BE2C (cell line): ENCODE results near the gene MDH2.
"Not testable (repeated sequence)": the region's sequence is repeated elsewhere in the genome, so short reads cannot be mapped to it uniquely, and the experiment has no call there.

Experiments
- DNase-seq: peaks from one replicate; pipeline ENCODE4 v3.0.0-alpha.2; 2020
- H3K27me3 ChIP-seq: fragments of 250-450 bp; sonication (Bioruptor Pico); 2 replicates; pipeline ENCODE4 v1.5.1; 2020; ENCODE audit warnings: mild to moderate bottlenecking
- H3K36me3 ChIP-seq: fragments of 250-450 bp; sonication (Bioruptor Pico); 2 replicates; pipeline ENCODE4 v1.5.1; 2020; ENCODE audit warnings: mild to moderate bottlenecking
- H3K4me1 ChIP-seq: fragments of 250-450 bp; sonication (Bioruptor Pico); 2 replicates; pipeline ENCODE4 v1.5.1; 2020
- H3K4me3 ChIP-seq: 2 replicates; pipeline ENCODE4 v1.5.1; 2011; ENCODE audit warnings: low read depth, low read length
- H3K9me3 ChIP-seq: fragments of 250-450 bp; sonication (Bioruptor Pico); 2 replicates; pipeline ENCODE4 v1.5.1; 2020
- CTCF ChIP-seq: IDR thresholded peaks from 2 replicates; pipeline ENCODE4 v1.5.1; 2012; ENCODE audit warnings: mild to moderate bottlenecking, low read depth, low read length

The MDH2 gene

GRCh38 chr7:76022026-76022780 is 25.7 kb upstream of the MDH2 start:
- DNase-seq = no peak
- peaks cover 3% of the 10 kb centered on the region; the same call in 1 of the 2 replicates for H3K36me3 ChIP-seq
- H3K9me3 ChIP-seq = no peaks in the 10 kb centered on the region
- H3K4me1 ChIP-seq = no peaks in the 10 kb centered on the region
- H3K27me3 ChIP-seq = no peaks in the 10 kb centered on the region
- no peak overlapping the region for H3K4me3 ChIP-seq
- TF ChIP-seq CTCF = no peak

- Histone ChIP-seq H3K4me1 (no peaks in the 10 kb centered on the region), H3K36me3 (peaks cover 3% of the 10 kb centered on the region; the same call in 1 of the 2 replicates), H3K27me3 (no peaks in the 10 kb centered on the region), H3K9me3 (no peaks in the 10 kb centered on the region), H3K4me3 (no peak overlapping the region)
- no peak for DNase-seq
- no peak for TF ChIP-seq CTCF
Measured at GRCh38 chr7:76023002-76023401, 24.9 kb upstream of the MDH2 start.

GRCh38 chr7:76029682-76030081 is 18.2 kb upstream of the MDH2 start:
- not testable (repeated sequence) for H3K4me3 ChIP-seq, DNase-seq, H3K36me3 ChIP-seq, H3K27me3 ChIP-seq, H3K9me3 ChIP-seq, H3K4me1 ChIP-seq

- DNase-seq = no peak
- H3K9me3 ChIP-seq = no peaks in the 10 kb centered on the region
- no peak for TF ChIP-seq CTCF
- no peaks in the 10 kb centered on the region for H3K4me1 ChIP-seq
- no peaks in the 10 kb centered on the region for H3K27me3 ChIP-seq
- H3K4me3 ChIP-seq = no peak overlapping the region
- no peaks in the 10 kb centered on the region for H3K36me3 ChIP-seq
Measured at GRCh38 chr7:76031964-76032363, 15.9 kb upstream of the MDH2 start.

- Histone ChIP-seq H3K4me1 (no peaks in the 10 kb centered on the region), H3K36me3 (no peaks in the 10 kb centered on the region; the same call in none of the 2 replicates), H3K27me3 (no peaks in the 10 kb centered on the region), H3K9me3 (no peaks in the 10 kb centered on the region), H3K4me3 (no peak overlapping the region)
- DNase-seq = no peak
- TF ChIP-seq CTCF = no peak
Measured at GRCh38 chr7:76037310-76037709, 10.6 kb upstream of the MDH2 start.

GRCh38 chr7:76040126-76040525 is 7.8 kb upstream of the MDH2 start:
- no peak overlapping the region for H3K4me3 ChIP-seq
- no peak for TF ChIP-seq CTCF
- no peaks in the 10 kb centered on the region; the same call in none of the 2 replicates for H3K36me3 ChIP-seq

More at GRCh38 chr7:76040126-76040525, 7.8 kb upstream of the MDH2 start:
- no peaks in the 10 kb centered on the region for H3K27me3 ChIP-seq
- DNase-seq = no peak
- H3K9me3 ChIP-seq = no peaks in the 10 kb centered on the region
- no peaks in the 10 kb centered on the region for H3K4me1 ChIP-seq
